NB4 (cell line): Measurements from ENCODE around the gene APOBEC3C.

Experiments
- CTCF ChIP-seq: IDR thresholded peaks from one replicate; pipeline ENCODE4 v1.5.1; 2012; ENCODE audit warnings: low read depth, low read length
- MYC ChIP-seq: IDR thresholded peaks from 2 replicates; pipeline ENCODE4 v1.6.1; 2011; ENCODE audit warnings: low read depth, low read length
- POLR2A ChIP-seq: IDR thresholded peaks from 2 replicates; pipeline ENCODE4 v1.6.1; 2011; ENCODE audit warnings: mild to moderate bottlenecking; ENCODE audit not compliant: insufficient read length; ENCODE audit errors: extremely low read depth

GRCh38 chr22:38966380-38966702, 47.7 kb upstream of the APOBEC3C start:
- no peak for TF ChIP-seq CTCF
- no peak for TF ChIP-seq POLR2A
- TF ChIP-seq MYC = no peak
